ENCODE measurements around the gene CASR. TPM values are rescaled to one million over a fixed set of nuclear protein-coding genes. Genes with fewer than 3 reads are reported as not detected.
"Not testable (repeated sequence)": the region's sequence is repeated elsewhere in the genome, so short reads cannot be mapped to it uniquely, and the experiment has no call there.

The CASR gene
- total RNA-seq, 1 experiment from 2014 or later: not detected

DNA sequence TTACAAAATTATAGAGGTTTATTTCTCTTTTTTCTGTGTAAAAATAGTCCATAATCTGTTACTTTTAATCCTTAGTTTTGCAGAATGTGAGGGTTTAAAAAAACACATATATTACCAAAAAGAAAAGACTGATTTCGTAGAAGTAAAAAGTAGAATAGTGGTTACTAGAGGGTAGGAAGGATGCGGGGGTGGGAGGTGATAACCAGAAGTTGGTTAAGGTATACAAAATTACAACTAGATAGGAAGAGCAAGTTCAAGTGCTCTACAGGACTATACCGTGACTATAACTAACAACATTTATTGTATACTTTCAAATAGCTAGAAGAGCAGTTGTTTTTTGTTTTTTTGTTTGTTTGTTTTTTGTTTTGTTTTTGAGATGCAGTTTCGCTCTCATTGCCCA, 16.1 kb downstream of the CASR start:
- in situ Hi-C loops (cut with HindIII; ENCODE audit: low pct_unique_long_range_greater_than_20kb, low sequenced_read_pairs): no loop called here

DNA sequence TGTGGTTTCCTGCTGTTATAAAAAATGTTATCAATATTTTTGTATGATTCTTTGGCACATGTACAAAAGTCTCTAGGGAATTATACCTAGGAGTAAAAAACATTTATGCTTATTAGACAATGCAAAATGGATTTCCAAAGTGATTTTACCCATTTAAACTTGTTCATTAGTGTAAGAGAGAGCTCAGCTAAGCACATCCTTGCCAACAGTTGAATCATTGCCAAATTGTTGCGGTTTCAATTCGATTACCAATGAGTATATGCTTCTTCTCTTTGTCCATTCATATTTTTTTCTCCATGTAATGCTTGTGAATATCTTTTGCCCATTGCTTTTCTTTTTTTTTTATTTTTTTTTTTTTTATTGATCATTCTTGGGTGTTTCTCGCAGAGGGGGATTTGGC, 17.2 kb downstream of the CASR start:
- in situ Hi-C loops (cut with HindIII; ENCODE audit: low pct_unique_long_range_greater_than_20kb, low sequenced_read_pairs): no loop called here
- peak; percentile 70 for DNase-seq (ENCODE audit: low read depth, low spot score)

More for the DNA sequence above, 16.1 kb downstream of the CASR start:
- DNase-seq (ENCODE audit: low read depth, low spot score): no peak

DNA sequence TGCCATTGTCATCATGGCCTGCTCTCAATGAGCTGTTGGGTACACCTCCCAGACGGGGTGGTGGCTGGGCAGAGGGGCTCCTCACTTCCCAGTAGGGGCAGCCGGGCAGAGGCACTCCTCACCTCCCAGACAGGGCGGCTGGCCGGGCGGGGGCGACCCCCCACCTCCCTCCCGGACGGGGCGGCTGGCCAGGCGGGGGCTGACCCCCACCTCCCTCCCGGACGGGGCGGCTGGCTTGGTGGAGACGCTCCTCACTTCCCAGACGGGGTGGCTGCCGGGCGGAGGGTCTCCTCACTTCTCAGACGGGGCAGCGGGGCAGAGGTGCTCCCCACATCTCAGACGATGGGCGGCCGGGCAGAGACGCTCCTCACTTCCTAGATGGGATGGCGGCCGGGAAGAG, 18.0 kb downstream of the CASR start:
- DNase-seq (ENCODE audit: low read depth, low spot score); in situ Hi-C loops (cut with HindIII; ENCODE audit: low pct_unique_long_range_greater_than_20kb, low sequenced_read_pairs): not testable (repeated sequence)

- in situ Hi-C loops (cut with HindIII; ENCODE audit: low pct_unique_long_range_greater_than_20kb, low sequenced_read_pairs): no loop called here
- DNase-seq (ENCODE audit: low read depth, low spot score): no peak
Measured at GRCh38 chr3:122208579-122208978, 25.1 kb downstream of the CASR start.

- in situ Hi-C loops (cut with HindIII; ENCODE audit: low pct_unique_long_range_greater_than_20kb, low sequenced_read_pairs): no loop called here
- DNase-seq (ENCODE audit: low read depth, low spot score): no peak
Measured at GRCh38 chr3:122213650-122214049, 30.2 kb downstream of the CASR start.

DNA sequence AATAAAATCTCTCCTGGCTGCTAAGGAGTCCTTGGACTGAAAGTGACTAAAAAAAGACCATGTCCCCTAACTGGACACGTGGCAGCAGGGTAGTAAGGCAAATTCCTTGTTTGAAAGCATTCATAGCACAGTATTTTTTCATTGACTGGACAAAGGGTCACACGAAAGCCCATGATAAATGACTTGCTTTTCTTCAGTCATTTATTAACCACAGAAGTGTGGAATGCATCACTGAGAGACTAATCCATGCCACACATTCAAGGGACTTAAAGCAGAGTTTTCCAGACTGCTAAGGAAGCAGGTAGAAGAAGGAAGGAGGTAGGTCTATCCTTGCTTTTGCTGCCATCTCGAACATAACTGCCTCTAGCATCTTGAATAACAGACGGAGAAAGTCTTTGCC, 31.2 kb downstream of the CASR start:
- in situ Hi-C loops (cut with HindIII; ENCODE audit: low pct_unique_long_range_greater_than_20kb, low sequenced_read_pairs): no loop called here

DNA sequence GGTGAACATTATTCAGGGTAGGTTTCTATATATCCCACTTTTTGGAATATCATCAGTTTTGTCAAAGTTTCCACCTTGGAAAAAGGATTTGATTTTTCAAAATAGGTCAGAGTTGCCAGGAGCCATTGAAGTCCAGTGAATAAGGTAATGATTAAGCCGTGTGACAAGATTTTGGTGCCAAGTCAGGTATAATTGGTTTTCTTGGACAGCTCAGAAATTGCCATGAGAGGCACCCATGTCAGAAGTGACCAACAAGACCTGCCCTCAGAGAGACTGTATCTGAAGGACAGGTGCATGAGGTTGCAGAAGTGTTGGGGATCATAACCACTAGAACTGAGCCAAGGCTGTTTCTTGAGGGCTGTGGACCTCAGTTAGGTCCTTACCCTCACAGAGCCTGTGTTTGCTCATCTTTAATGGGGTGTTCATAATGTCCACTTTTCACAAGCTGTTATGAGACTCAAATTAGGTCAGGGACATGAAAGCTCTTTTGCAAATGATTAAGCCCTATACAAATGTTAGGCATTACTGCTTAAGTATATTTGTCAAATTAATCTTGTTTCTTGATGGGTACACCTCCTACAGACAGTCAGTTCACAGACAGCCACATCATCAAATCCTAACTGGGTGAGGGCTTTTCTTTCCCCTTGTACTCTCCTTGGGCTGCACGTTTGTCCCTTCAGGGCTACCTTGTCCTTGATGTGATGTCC, 32.3 kb downstream of the CASR start:
- in situ Hi-C loops (cut with HindIII; ENCODE audit: low pct_unique_long_range_greater_than_20kb, low sequenced_read_pairs): no loop called here
- DNase-seq (ENCODE audit: low read depth, low spot score): no peak

More for the DNA sequence above, 31.2 kb downstream of the CASR start:
- no peak for DNase-seq (ENCODE audit: low read depth, low spot score)

- no peak for DNase-seq (ENCODE audit: low read depth, low spot score)
- in situ Hi-C loops (cut with HindIII; ENCODE audit: low pct_unique_long_range_greater_than_20kb, low sequenced_read_pairs): no loop called here
Measured at GRCh38 chr3:122217901-122218300, 34.4 kb downstream of the CASR start.

- no peak for DNase-seq (ENCODE audit: low read depth, low spot score)
- in situ Hi-C loops (cut with HindIII; ENCODE audit: low pct_unique_long_range_greater_than_20kb, low sequenced_read_pairs): no loop called here
Measured at GRCh38 chr3:122219242-122219872, 35.9 kb downstream of the CASR start.

GRCh38 chr3:122227036-122227781, 43.7 kb downstream of the CASR start:
- no peak for DNase-seq (ENCODE audit: low read depth, low spot score)
- in situ Hi-C loops (cut with HindIII; ENCODE audit: low pct_unique_long_range_greater_than_20kb, low sequenced_read_pairs): no loop called here

DNA sequence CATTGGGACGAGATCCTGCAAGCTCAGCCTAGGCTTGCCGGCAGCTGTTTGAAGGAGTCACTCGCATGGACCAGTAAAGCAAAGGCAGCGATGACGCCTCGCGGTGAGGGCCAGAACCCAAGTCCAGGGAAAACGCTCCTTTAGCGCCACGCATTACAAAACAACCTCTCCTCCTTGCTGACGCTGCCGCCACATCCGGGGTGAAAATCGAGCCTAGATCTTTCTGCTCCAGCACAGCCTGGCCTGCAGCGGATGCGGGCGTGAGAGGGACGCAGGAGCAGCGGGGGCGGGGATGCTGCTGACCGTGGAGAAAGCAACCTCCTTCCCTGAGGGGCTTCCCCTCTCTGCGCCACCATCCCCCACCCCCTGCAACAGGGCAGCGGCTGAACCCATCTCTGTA, 46.7 kb downstream of the CASR start:
- DNase-seq (ENCODE audit: low read depth, low spot score): peak; percentile 9
- in situ Hi-C loops (cut with HindIII; ENCODE audit: low pct_unique_long_range_greater_than_20kb, low sequenced_read_pairs): no loop called here

DNA sequence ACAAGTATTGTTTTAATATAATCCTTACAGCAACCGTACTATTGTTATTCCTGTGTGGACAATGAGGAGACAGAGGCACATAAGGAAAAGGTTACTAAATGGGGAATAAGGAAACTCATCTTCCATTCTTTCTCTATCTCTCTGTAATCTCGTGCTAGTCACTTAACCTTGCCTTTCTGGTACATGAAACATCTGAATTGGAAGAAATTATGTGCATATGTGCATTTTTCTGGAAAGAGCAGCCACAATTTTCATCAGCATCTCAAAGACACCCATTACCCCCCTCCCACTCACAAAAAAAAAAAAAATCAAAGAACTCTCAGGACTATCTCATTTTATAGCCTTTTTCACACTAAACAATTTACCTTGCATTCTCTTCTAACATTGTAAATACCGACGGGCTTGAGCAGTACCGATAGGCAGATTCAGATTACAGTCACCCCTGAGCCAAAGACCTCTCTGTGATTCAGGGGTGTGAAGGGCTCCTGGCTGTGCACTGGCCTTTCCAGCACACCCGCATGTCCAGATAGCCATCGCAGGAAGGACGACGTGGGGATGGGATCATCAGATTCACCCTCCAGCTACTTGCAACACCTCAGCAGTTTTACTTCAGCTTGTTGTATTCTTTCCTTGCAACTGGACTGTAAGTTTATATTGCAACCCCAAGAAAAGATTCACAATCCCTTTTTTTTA, 48.1 kb downstream of the CASR start:
- in situ Hi-C loops (cut with HindIII; ENCODE audit: low pct_unique_long_range_greater_than_20kb, low sequenced_read_pairs): no loop called here
- DNase-seq (ENCODE audit: low read depth, low spot score): no peak

DNA sequence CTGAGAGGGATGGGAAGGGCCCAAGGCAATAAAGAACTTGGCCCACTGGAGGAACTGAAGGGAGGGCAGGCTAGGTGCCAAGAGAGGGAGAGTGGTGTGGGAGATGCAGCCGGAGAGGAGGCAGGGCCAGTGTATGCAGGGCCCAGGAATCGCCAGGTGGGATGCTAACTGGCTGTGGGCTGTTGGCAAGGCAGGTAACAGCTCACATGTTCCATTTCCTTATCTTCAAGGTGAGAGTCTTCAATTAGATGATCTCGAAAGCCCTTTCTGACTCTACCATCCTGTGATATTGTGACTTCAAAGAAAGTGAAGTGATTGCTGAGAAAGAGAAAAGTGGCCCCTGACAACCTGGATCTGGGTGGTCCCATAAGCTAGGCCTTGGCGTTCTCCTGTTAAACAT, 49.0 kb downstream of the CASR start:
- no peak for DNase-seq (ENCODE audit: low read depth, low spot score)
- in situ Hi-C loops (cut with HindIII; ENCODE audit: low pct_unique_long_range_greater_than_20kb, low sequenced_read_pairs): no loop called here

GRCh38 chr3:122233101-122233952, 49.9 kb downstream of the CASR start:
- in situ Hi-C loops (cut with HindIII; ENCODE audit: low pct_unique_long_range_greater_than_20kb, low sequenced_read_pairs): no loop called here
- DNase-seq (ENCODE audit: low read depth, low spot score): no peak

GRCh38 chr3:122234117-122234516, 50.6 kb downstream of the CASR start:
- DNase-seq (ENCODE audit: low read depth, low spot score): no peak
- in situ Hi-C loops (cut with HindIII; ENCODE audit: low pct_unique_long_range_greater_than_20kb, low sequenced_read_pairs): no loop called here

- no peak for DNase-seq (ENCODE audit: low read depth, low spot score)
- in situ Hi-C loops (cut with HindIII; ENCODE audit: low pct_unique_long_range_greater_than_20kb, low sequenced_read_pairs): no loop called here
Measured at GRCh38 chr3:122235147-122235546, 51.7 kb downstream of the CASR start.

DNA sequence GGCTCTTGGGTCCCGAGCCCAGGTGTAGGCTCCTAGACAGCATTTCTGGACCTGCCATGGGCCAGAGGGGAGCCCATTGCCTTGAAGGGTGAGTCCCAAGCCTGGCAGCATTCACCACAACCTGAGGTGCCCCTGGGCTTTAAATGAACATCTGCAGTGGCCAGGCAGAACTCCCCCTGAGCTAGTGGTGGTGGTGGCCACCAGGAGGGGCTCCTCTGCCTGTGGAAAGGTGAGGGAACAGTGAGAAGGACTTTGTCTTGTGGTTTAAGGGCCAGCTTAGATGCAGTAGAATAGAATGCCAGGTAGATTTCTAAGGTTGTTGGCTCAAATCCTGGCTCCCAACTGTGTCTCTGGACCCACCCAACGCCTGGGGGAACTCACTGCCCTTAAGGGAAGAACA, 55.6 kb downstream of the CASR start:
- no peak for DNase-seq (ENCODE audit: low read depth, low spot score)
- in situ Hi-C loops (cut with HindIII; ENCODE audit: low pct_unique_long_range_greater_than_20kb, low sequenced_read_pairs): no loop called here

Data from SK-MEL-5 (cell line).